Prostate gland (tissue), 2 donors: ENCODE data around the gene CDKL4.

Experiments
- CTCF ChIP-seq, 4 experiments: fragments of 200-600 bp in 2 of 4; fragments of 450-650 bp in 2 of 4; sonication (generic) in 2 of 4; IDR thresholded peaks; 1 replicate in 3 of 4; 2 replicates in 1 of 4; pipeline ENCODE4 v1.5.1; 2016 to 2019; ENCODE audit warnings: antibody characterized with exemption in 4 of 4, mild to moderate bottlenecking in 2 of 4, moderate library complexity in 2 of 4
- POLR2A ChIP-seq: fragments of 450-650 bp; IDR thresholded peaks from one replicate; pipeline ENCODE4 v1.6.1; 2016; ENCODE audit warnings: antibody characterized with exemption, mild to moderate bottlenecking

DNA sequence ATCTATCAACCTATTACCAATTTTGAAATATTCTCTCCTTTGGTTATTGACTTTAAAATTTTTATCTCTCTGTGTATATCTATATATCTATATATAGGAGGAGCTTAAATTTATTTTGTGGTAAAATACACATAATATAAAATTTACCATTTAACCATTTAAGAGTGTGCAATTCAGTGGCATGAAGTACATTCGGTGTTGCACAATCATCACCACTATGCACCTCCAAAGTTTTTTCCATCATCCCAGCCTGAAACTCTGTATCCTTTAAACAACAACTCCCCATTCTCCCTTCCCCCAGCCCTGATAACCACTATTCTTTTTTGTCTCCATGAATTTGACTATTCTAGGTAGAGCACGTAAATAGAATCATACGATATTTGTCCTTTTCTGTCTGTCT is 49.1 kb downstream of the CDKL4 start:
- TF ChIP-seq CTCF (IDR thresholded peaks at IDR 0.05) (no peak), POLR2A (no peak)
